SU-DHL-6 (cell line): ENCODE data around the gene TIMM22.

Experiments
- CTCF ChIP-seq: fragments of 200-600 bp; sonication (generic); IDR thresholded peaks from one replicate; pipeline ENCODE4 v1.5.1; 2017; ENCODE audit warnings: antibody characterized with exemption, mild to moderate bottlenecking, low read length, moderate library complexity; ENCODE audit not compliant: insufficient read depth, poor library complexity, severe bottlenecking
- EZH2phosphoT487 ChIP-seq: fragments of 200-600 bp; sonication (generic), shearing (Covaris generic); conservative IDR thresholded peaks from 2 replicates; pipeline ENCODE4 v1.6.1; 2018; ENCODE audit warnings: mild to moderate bottlenecking, antibody characterized with exemption, low read length, moderate library complexity, mixed read lengths

GRCh38 chr17:1003633-1003971 lies 6.7 kb downstream of the TIMM22 start:
- TF ChIP-seq EZH2phosphoT487 (no peak), CTCF (no peak)
